ENCODE data around the gene TRIM71.

DNA sequence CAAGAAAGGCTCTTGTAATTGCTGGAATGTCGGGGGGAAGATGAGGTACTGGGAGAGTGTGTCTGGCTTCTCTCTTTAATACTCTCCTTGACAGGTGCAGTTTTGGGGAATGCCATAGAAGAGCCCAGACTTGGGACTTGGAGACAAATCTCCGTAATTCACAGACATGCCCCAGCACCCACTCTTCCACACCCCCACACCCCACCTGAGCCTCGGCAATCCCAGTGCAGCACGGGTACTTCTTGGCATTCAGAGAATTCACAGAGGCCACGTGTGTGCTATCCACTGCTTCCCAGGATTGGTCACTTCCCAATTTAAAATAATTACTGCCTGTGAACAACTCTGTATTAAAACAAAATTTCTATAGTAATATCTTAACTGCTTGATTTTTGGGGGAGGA lies 43.9 kb downstream of the TRIM71 start:
- TF ChIP-seq, protein P1, sequence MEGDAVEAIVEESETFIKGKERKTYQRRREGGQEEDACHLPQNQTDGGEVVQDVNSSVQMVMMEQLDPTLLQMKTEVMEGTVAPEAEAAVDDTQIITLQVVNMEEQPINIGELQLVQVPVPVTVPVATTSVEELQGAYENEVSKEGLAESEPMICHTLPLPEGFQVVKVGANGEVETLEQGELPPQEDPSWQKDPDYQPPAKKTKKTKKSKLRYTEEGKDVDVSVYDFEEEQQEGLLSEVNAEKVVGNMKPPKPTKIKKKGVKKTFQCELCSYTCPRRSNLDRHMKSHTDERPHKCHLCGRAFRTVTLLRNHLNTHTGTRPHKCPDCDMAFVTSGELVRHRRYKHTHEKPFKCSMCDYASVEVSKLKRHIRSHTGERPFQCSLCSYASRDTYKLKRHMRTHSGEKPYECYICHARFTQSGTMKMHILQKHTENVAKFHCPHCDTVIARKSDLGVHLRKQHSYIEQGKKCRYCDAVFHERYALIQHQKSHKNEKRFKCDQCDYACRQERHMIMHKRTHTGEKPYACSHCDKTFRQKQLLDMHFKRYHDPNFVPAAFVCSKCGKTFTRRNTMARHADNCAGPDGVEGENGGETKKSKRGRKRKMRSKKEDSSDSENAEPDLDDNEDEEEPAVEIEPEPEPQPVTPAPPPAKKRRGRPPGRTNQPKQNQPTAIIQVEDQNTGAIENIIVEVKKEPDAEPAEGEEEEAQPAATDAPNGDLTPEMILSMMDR (IDR thresholded peaks at IDR 0.05) = no peak
- no peak for TF ChIP-seq POLR2A (IDR thresholded peaks at IDR 0.05)

Measured in prostate gland (tissue), 2 donors.